ENCODE results near the gene LARGE1.
"Not testable (repeated sequence)": the region's sequence is repeated elsewhere in the genome, so short reads cannot be mapped to it uniquely, and the experiment has no call there.

The LARGE1 gene

DNA sequence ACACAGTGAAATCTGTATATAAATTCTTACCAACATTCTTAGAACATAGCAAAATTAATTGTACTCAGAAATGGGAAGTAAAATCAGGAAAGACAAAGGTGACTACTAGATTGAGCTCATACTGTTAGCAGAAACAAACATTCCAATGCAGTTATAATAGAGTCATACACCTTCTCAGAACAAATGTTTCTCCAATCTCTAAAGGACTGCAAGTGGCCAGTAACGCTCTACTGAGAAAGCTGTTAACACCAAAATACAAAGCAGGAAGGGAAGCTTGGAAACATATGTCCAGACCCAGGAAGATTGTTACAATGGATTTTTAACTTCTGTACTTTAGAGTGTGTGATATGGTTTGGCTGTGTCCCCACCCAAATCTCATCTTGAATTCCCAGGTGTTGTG lies 341.5 kb downstream of the LARGE1 start:
- DNase-seq (ENCODE audit: insufficient read length, low spot score) (no peak), FAIRE-seq (no peak)

GRCh38 chr22:33577862-33578411 lies 342.3 kb downstream of the LARGE1 start:
- DNase-seq (ENCODE audit: insufficient read length, low spot score) (no peak), FAIRE-seq (no peak)
- TF ChIP-seq TAF1 (IDR thresholded peaks at IDR 0.05; ENCODE audit: low read depth, low read length) (no peak), PAX5 (IDR thresholded peaks at IDR 0.05; ENCODE audit: insufficient read depth, low read length, severe bottlenecking) (no peak), POU2F2 (IDR thresholded peaks at IDR 0.05; ENCODE audit: low read depth, low read length) (no peak), SPI1 (IDR thresholded peaks at IDR 0.05; ENCODE audit: low read depth, low read length) (no peak), POLR2AphosphoS5 (IDR thresholded peaks at IDR 0.05; ENCODE audit: low read depth, low read length) (no peak), POLR2A (IDR thresholded peaks at IDR 0.05; ENCODE audit: low read depth, low read length) (no peak)

More for the DNA sequence above, 341.5 kb downstream of the LARGE1 start:
- TF ChIP-seq TAF1 (IDR thresholded peaks at IDR 0.05; ENCODE audit: low read depth, low read length) (no peak), POU2F2 (IDR thresholded peaks at IDR 0.05; ENCODE audit: low read depth, low read length) (no peak), SPI1 (IDR thresholded peaks at IDR 0.05; ENCODE audit: low read depth, low read length) (no peak), POLR2A (IDR thresholded peaks at IDR 0.05; ENCODE audit: low read depth, low read length) (no peak), PAX5 (IDR thresholded peaks at IDR 0.05; ENCODE audit: insufficient read depth, low read length, severe bottlenecking) (no peak), POLR2AphosphoS5 (IDR thresholded peaks at IDR 0.05; ENCODE audit: low read depth, low read length) (no peak)

DNA sequence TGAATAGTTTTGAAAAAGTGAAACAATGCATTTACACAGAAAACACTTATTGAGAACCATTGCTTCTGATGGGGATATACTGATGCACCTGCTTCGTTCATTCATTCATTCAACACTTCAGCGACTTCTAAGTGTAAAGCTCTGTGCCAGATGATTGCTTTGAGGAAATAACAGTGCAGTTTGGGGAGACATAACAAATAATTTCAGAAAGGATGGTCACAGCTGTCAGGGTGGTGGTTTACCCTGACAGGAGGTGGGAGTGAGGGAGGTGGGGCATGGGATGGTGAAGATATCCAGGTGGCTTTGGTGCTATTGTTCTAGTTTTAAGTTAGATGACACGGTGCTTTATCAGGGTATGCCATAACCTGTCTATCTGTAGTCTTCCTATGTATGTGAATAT lies 344.1 kb downstream of the LARGE1 start:
- FAIRE-seq (peak; percentile 59), DNase-seq (ENCODE audit: insufficient read length, low spot score) (no peak)

GRCh38 chr22:33575771-33576170 lies 344.5 kb downstream of the LARGE1 start:
- TF ChIP-seq PAX5 (IDR thresholded peaks at IDR 0.05; ENCODE audit: insufficient read depth, low read length, severe bottlenecking) (no peak), POU2F2 (IDR thresholded peaks at IDR 0.05; ENCODE audit: low read depth, low read length) (no peak), TAF1 (IDR thresholded peaks at IDR 0.05; ENCODE audit: low read depth, low read length) (no peak)
- FAIRE-seq (no peak), DNase-seq (ENCODE audit: insufficient read length, low spot score) (no peak)

More for the DNA sequence above, 344.1 kb downstream of the LARGE1 start:
- TF ChIP-seq POLR2A (IDR thresholded peaks at IDR 0.05; ENCODE audit: low read depth, low read length): no peak
- no peak for TF ChIP-seq SPI1 (IDR thresholded peaks at IDR 0.05; ENCODE audit: low read depth, low read length)
- TF ChIP-seq POLR2AphosphoS5 (IDR thresholded peaks at IDR 0.05; ENCODE audit: low read depth, low read length): no peak
- TF ChIP-seq TAF1 (IDR thresholded peaks at IDR 0.05; ENCODE audit: low read depth, low read length): no peak
- no peak for TF ChIP-seq POU2F2 (IDR thresholded peaks at IDR 0.05; ENCODE audit: low read depth, low read length)
- no peak for TF ChIP-seq PAX5 (IDR thresholded peaks at IDR 0.05; ENCODE audit: insufficient read depth, low read length, severe bottlenecking)

DNA sequence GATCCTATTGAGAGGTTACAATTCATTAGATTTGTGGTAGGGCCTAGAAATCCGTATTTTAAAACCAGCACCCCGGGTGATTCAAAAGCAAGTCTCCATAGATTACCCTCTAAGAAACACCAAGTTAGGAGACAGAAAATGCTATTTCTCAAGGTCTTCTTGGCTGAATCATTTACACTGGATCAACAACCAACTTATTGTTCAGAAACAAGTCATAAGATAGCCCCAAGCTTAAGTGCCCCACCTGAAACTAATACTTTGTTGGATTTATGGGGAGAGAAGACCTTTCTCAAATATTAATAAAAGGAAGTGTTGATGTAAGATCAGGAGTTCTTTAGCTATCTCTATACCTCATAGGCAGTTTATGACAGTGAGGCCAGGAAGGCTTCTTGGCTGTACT lies 345.2 kb downstream of the LARGE1 start:
- FAIRE-seq (no peak), DNase-seq (ENCODE audit: insufficient read length, low spot score) (no peak)
- no peak for TF ChIP-seq SPI1 (IDR thresholded peaks at IDR 0.05; ENCODE audit: low read depth, low read length)
- no peak for TF ChIP-seq POLR2AphosphoS5 (IDR thresholded peaks at IDR 0.05; ENCODE audit: low read depth, low read length)
- TF ChIP-seq POU2F2 (IDR thresholded peaks at IDR 0.05; ENCODE audit: low read depth, low read length): no peak
- no peak for TF ChIP-seq POLR2A (IDR thresholded peaks at IDR 0.05; ENCODE audit: low read depth, low read length)
- TF ChIP-seq TAF1 (IDR thresholded peaks at IDR 0.05; ENCODE audit: low read depth, low read length): no peak
- TF ChIP-seq PAX5 (IDR thresholded peaks at IDR 0.05; ENCODE audit: insufficient read depth, low read length, severe bottlenecking): no peak

GRCh38 chr22:33573479-33573878 lies 346.8 kb downstream of the LARGE1 start:
- TF ChIP-seq SPI1 (IDR thresholded peaks at IDR 0.05; ENCODE audit: low read depth, low read length) (no peak), POLR2AphosphoS5 (IDR thresholded peaks at IDR 0.05; ENCODE audit: low read depth, low read length) (no peak), PAX5 (IDR thresholded peaks at IDR 0.05; ENCODE audit: insufficient read depth, low read length, severe bottlenecking) (no peak), POLR2A (IDR thresholded peaks at IDR 0.05; ENCODE audit: low read depth, low read length) (no peak), TAF1 (IDR thresholded peaks at IDR 0.05; ENCODE audit: low read depth, low read length) (no peak), POU2F2 (IDR thresholded peaks at IDR 0.05; ENCODE audit: low read depth, low read length) (no peak)
- DNase-seq (ENCODE audit: insufficient read length, low spot score) (no peak), FAIRE-seq (no peak)

DNA sequence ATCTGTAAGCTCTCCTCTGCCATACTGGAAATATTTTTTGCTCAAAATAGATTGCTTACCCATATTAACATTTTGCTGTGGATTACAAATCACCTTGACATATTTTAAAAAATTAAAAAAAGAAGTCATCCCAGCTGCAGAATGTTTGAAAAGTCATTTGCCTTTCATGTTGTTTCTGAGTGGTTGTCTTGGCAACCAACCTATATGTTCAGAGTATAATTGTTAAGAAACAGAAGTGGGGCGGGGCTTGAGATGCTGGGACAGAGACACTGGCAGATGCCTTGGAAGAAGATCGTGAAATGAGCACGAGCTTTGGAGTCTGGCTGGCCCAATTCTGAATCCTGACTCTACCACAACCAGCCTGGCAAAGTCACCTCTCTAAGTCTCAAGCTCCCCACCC lies 348.2 kb downstream of the LARGE1 start:
- DNase-seq (ENCODE audit: insufficient read length, low spot score) (no peak), FAIRE-seq (no peak)
- TF ChIP-seq SPI1 (IDR thresholded peaks at IDR 0.05; ENCODE audit: low read depth, low read length): no peak
- TF ChIP-seq POU2F2 (IDR thresholded peaks at IDR 0.05; ENCODE audit: low read depth, low read length): no peak
- no peak for TF ChIP-seq POLR2AphosphoS5 (IDR thresholded peaks at IDR 0.05; ENCODE audit: low read depth, low read length)
- no peak for TF ChIP-seq POLR2A (IDR thresholded peaks at IDR 0.05; ENCODE audit: low read depth, low read length)
- TF ChIP-seq TAF1 (IDR thresholded peaks at IDR 0.05; ENCODE audit: low read depth, low read length): no peak
- no peak for TF ChIP-seq PAX5 (IDR thresholded peaks at IDR 0.05; ENCODE audit: insufficient read depth, low read length, severe bottlenecking)

DNA sequence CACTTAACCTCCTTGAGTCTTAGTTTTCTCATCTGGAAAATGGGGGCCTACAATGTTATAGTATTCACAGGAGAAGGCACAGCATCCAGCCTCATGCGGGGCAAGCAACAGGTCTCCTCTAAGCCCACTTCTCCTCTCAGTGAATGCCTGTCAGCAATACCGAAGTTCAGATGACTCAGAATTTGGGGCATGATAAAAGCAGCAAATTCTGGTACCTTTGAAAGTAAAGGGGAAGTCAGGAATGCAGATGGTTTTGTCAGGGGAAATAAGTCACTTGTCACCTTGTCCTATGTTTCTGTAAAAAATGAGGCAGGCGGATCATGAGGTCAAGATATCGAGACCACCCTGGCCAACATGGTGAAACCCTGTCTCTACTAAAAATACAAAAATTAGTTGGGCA lies 350.2 kb downstream of the LARGE1 start:
- TF ChIP-seq POLR2AphosphoS5 (IDR thresholded peaks at IDR 0.05; ENCODE audit: low read depth, low read length) (no peak), SPI1 (IDR thresholded peaks at IDR 0.05; ENCODE audit: low read depth, low read length) (peak; percentile 52; the same call in 1 of the 2 replicates)
- no peak for DNase-seq (ENCODE audit: insufficient read length, low spot score)
- FAIRE-seq: peak; percentile 61

GRCh38 chr22:33569559-33569958 lies 350.7 kb downstream of the LARGE1 start:
- peak; percentile 13 for FAIRE-seq
- DNase-seq (ENCODE audit: insufficient read length, low spot score): no peak

DNA sequence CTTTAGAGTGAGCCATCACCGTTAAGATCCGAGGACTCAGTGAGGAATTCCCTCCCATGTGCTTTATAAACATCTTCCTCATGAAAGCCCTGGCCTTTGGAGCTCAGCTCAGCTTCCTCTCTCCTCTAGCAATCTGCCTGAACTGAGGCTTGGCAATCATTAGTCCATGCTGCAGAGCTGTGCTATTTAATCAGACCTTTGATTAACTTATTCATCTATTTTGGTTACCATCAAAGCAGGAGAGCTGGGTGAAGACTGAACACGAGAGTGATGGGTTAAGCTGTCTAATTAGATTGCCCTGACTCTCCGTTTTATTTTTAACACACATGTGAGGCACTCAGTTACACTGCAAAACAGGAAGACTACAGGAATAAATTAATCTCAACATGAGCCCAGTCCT lies 351.3 kb downstream of the LARGE1 start:
- peak; percentile 73 for FAIRE-seq
- TF ChIP-seq POLR2A (IDR thresholded peaks at IDR 0.05; ENCODE audit: low read depth, low read length) (no peak), TAF1 (IDR thresholded peaks at IDR 0.05; ENCODE audit: low read depth, low read length) (no peak), SPI1 (IDR thresholded peaks at IDR 0.05; ENCODE audit: low read depth, low read length) (no peak), PAX5 (IDR thresholded peaks at IDR 0.05; ENCODE audit: insufficient read depth, low read length, severe bottlenecking) (no peak), POLR2AphosphoS5 (IDR thresholded peaks at IDR 0.05; ENCODE audit: low read depth, low read length) (no peak), POU2F2 (IDR thresholded peaks at IDR 0.05; ENCODE audit: low read depth, low read length) (no peak)
- no peak for DNase-seq (ENCODE audit: insufficient read length, low spot score)

More at GRCh38 chr22:33569559-33569958, 350.7 kb downstream of the LARGE1 start:
- no peak for TF ChIP-seq POLR2A (IDR thresholded peaks at IDR 0.05; ENCODE audit: low read depth, low read length)
- TF ChIP-seq POLR2AphosphoS5 (IDR thresholded peaks at IDR 0.05; ENCODE audit: low read depth, low read length): no peak
- no peak for TF ChIP-seq SPI1 (IDR thresholded peaks at IDR 0.05; ENCODE audit: low read depth, low read length)
- no peak for TF ChIP-seq TAF1 (IDR thresholded peaks at IDR 0.05; ENCODE audit: low read depth, low read length)
- TF ChIP-seq POU2F2 (IDR thresholded peaks at IDR 0.05; ENCODE audit: low read depth, low read length): no peak
- no peak for TF ChIP-seq PAX5 (IDR thresholded peaks at IDR 0.05; ENCODE audit: insufficient read depth, low read length, severe bottlenecking)

- not testable (repeated sequence) for DNase-seq (ENCODE audit: insufficient read length, low spot score)
- peak; percentile 38 for FAIRE-seq
Observed at GRCh38 chr22:33566495-33566894, 353.8 kb downstream of the LARGE1 start.
